Mucosa of stomach (tissue), 1 donor: ENCODE measurements around the gene ITM2A.

ENCODE experiments used
- H3K27me3 ChIP-seq: one replicate; pipeline ENCODE4 v1.7.0; 2013; ENCODE audit warnings: mild to moderate bottlenecking, low read length; ENCODE audit not compliant: control insufficient read depth, insufficient read depth
- H3K36me3 ChIP-seq: one replicate; pipeline ENCODE4 v1.7.0; 2013; ENCODE audit warnings: low read length; ENCODE audit not compliant: control insufficient read depth, insufficient read depth
- H3K4me1 ChIP-seq: one replicate; pipeline ENCODE4 v1.7.0; 2013; ENCODE audit warnings: mild to moderate bottlenecking, low read length; ENCODE audit not compliant: control insufficient read depth, insufficient read depth
- H3K4me3 ChIP-seq: one replicate; pipeline ENCODE4 v1.7.0; 2013; ENCODE audit warnings: low read length
- H3K9ac ChIP-seq: one replicate; pipeline ENCODE4 v1.7.0; 2013; ENCODE audit warnings: mild to moderate bottlenecking, low read length, moderate library complexity
- H3K9me3 ChIP-seq: one replicate; pipeline ENCODE4 v1.7.0; 2013; ENCODE audit warnings: mild to moderate bottlenecking, low read length, moderate library complexity; ENCODE audit not compliant: control insufficient read depth
- donor health status: Pancreatic carcinoma.

The ITM2A gene

GRCh38 chrX:79366873-79367749 lies at the start of gene ITM2A:
Gene ITM2A (minus strand): TSS chrX:79367334. CDS start chrX:79367215, 119 bp downstream.
- H3K9ac ChIP-seq = no peak within 1 kb of the TSS
- no peaks in the 10 kb centered on the region for H3K4me1 ChIP-seq
- peaks cover 6% of the 10 kb centered on the region for H3K27me3 ChIP-seq
- H3K4me3 ChIP-seq = no peak within 1 kb of the TSS
- H3K9me3 ChIP-seq = no peaks in the 10 kb centered on the region
- no peaks in the 10 kb centered on the region for H3K36me3 ChIP-seq

- Histone ChIP-seq H3K27me3 (no peaks in the 10 kb centered on the region), H3K4me1 (no peaks in the 10 kb centered on the region), H3K9me3 (no peaks in the 10 kb centered on the region), H3K4me3 (no peak overlapping the region), H3K36me3 (no peaks in the 10 kb centered on the region), H3K9ac (no peak overlapping the region)
Measured at GRCh38 chrX:79415056-79415455, 47.9 kb upstream of the ITM2A start.

GRCh38 chrX:79413963-79414362 lies 46.8 kb upstream of the ITM2A start:
- no peak overlapping the region for H3K9ac ChIP-seq
- H3K9me3 ChIP-seq = no peaks in the 10 kb centered on the region
- no peaks in the 10 kb centered on the region for H3K27me3 ChIP-seq
- H3K4me3 ChIP-seq = no peak overlapping the region
- H3K4me1 ChIP-seq = no peaks in the 10 kb centered on the region
- no peaks in the 10 kb centered on the region for H3K36me3 ChIP-seq

- Histone ChIP-seq H3K4me3 (no peak overlapping the region), H3K9ac (no peak overlapping the region), H3K9me3 (no peaks in the 10 kb centered on the region), H3K4me1 (no peaks in the 10 kb centered on the region), H3K27me3 (no peaks in the 10 kb centered on the region), H3K36me3 (no peaks in the 10 kb centered on the region)
Measured at GRCh38 chrX:79412972-79413371, 45.8 kb upstream of the ITM2A start.

GRCh38 chrX:79412166-79412565 lies 45.0 kb upstream of the ITM2A start:
- Histone ChIP-seq H3K27me3 (no peaks in the 10 kb centered on the region), H3K9ac (no peak overlapping the region), H3K4me3 (no peak overlapping the region), H3K36me3 (no peaks in the 10 kb centered on the region), H3K4me1 (no peaks in the 10 kb centered on the region), H3K9me3 (no peaks in the 10 kb centered on the region)

GRCh38 chrX:79409657-79410056 lies 42.5 kb upstream of the ITM2A start:
- H3K9ac ChIP-seq = no peak overlapping the region
- no peaks in the 10 kb centered on the region for H3K36me3 ChIP-seq
- H3K27me3 ChIP-seq = no peaks in the 10 kb centered on the region
- no peak overlapping the region for H3K4me3 ChIP-seq
- no peaks in the 10 kb centered on the region for H3K9me3 ChIP-seq
- H3K4me1 ChIP-seq = no peaks in the 10 kb centered on the region

GRCh38 chrX:79408623-79409322 lies 41.6 kb upstream of the ITM2A start:
- Histone ChIP-seq H3K9me3 (no peaks in the 10 kb centered on the region), H3K27me3 (no peaks in the 10 kb centered on the region)

GRCh38 chrX:79400623-79401022 lies 33.5 kb upstream of the ITM2A start:
- H3K9ac ChIP-seq = no peak overlapping the region
- H3K27me3 ChIP-seq = no peaks in the 10 kb centered on the region
- no peaks in the 10 kb centered on the region for H3K9me3 ChIP-seq
- H3K4me1 ChIP-seq = no peaks in the 10 kb centered on the region
- no peak overlapping the region for H3K4me3 ChIP-seq
- H3K36me3 ChIP-seq = no peaks in the 10 kb centered on the region

More at GRCh38 chrX:79408623-79409322, 41.6 kb upstream of the ITM2A start:
- H3K4me1 ChIP-seq = no peaks in the 10 kb centered on the region
- no peak overlapping the region for H3K9ac ChIP-seq
- no peak overlapping the region for H3K4me3 ChIP-seq
- no peaks in the 10 kb centered on the region for H3K36me3 ChIP-seq

GRCh38 chrX:79375340-79375739 lies 8.2 kb upstream of the ITM2A start:
- H3K36me3 ChIP-seq = no peaks in the 10 kb centered on the region
- H3K27me3 ChIP-seq = no peaks in the 10 kb centered on the region
- H3K4me3 ChIP-seq = no peak overlapping the region
- no peak overlapping the region for H3K9ac ChIP-seq
- H3K4me1 ChIP-seq = no peaks in the 10 kb centered on the region
- no peaks in the 10 kb centered on the region for H3K9me3 ChIP-seq

- Histone ChIP-seq H3K36me3 (no peaks in the 10 kb centered on the region), H3K4me1 (no peaks in the 10 kb centered on the region), H3K4me3 (no peak overlapping the region), H3K27me3 (no peaks in the 10 kb centered on the region), H3K9me3 (no peaks in the 10 kb centered on the region), H3K9ac (no peak overlapping the region)
Measured at GRCh38 chrX:79371640-79372039, 4.5 kb upstream of the ITM2A start.

GRCh38 chrX:79371101-79371500 lies 4.0 kb upstream of the ITM2A start:
- Histone ChIP-seq H3K9me3 (no peaks in the 10 kb centered on the region), H3K4me1 (no peaks in the 10 kb centered on the region), H3K9ac (no peak overlapping the region), H3K27me3 (peaks cover 3% of the 10 kb centered on the region), H3K4me3 (no peak overlapping the region), H3K36me3 (no peaks in the 10 kb centered on the region)

GRCh38 chrX:79369871-79370270 lies 2.7 kb upstream of the ITM2A start:
- Histone ChIP-seq H3K9ac (no peak overlapping the region), H3K36me3 (no peaks in the 10 kb centered on the region), H3K4me1 (no peaks in the 10 kb centered on the region), H3K27me3 (peaks cover 6% of the 10 kb centered on the region), H3K9me3 (no peaks in the 10 kb centered on the region), H3K4me3 (no peak overlapping the region)
